ENCODE data around the gene ZDHHC14.

- no peak for TF ChIP-seq CTCF (IDR thresholded peaks at IDR 0.05)
- TF ChIP-seq POLR2A (IDR thresholded peaks at IDR 0.05) = no peak
Observed at GRCh38 chr6:157337751-157338150, 43.2 kb upstream of the ZDHHC14 start.

Data from Peyer's patch (tissue), 4 donors.